GM19043 (cell line): ENCODE measurements around the gene AHRR.
"Not testable (repeated sequence)": the region's sequence is repeated elsewhere in the genome, so short reads cannot be mapped to it uniquely, and the experiment has no call there.

Experiments
- ATAC-seq: cut with Tn5 transposase; IDR thresholded peaks from one replicate; pipeline ENCODE4 v1.9.1; 2021; ENCODE audit warnings: low read depth; ENCODE audit not compliant: unreplicated experiment

The AHRR gene

GRCh38 chr5:362978-363765, 41.7 kb downstream of the AHRR start:
- ATAC-seq, result no peak

GRCh38 chr5:364497-364896, 43.0 kb downstream of the AHRR start:
- no peak for ATAC-seq

- no peak for ATAC-seq
These were observed 45.2 kb downstream of the AHRR start for GRCh38 chr5:366541-367357.

- ATAC-seq, result no peak
These were observed 46.0 kb downstream of the AHRR start for GRCh38 chr5:367358-368130.

- ATAC-seq, result no peak
These were observed 46.9 kb downstream of the AHRR start for GRCh38 chr5:368183-369084.

GRCh38 chr5:369151-369868, 47.8 kb downstream of the AHRR start:
- ATAC-seq, result no peak

GRCh38 chr5:369869-370236, 48.3 kb downstream of the AHRR start:
- not testable (repeated sequence) for ATAC-seq

GRCh38 chr5:370311-370958, 48.9 kb downstream of the AHRR start:
- no peak for ATAC-seq

- ATAC-seq, result no peak
These were observed 49.7 kb downstream of the AHRR start for GRCh38 chr5:370959-371810.

GRCh38 chr5:371811-372555, 50.5 kb downstream of the AHRR start:
- ATAC-seq, result no peak

- ATAC-seq, result no peak
These were observed 51.1 kb downstream of the AHRR start for GRCh38 chr5:372556-372995.

- ATAC-seq, result no peak
These were observed 51.6 kb downstream of the AHRR start for GRCh38 chr5:372996-373709.

GRCh38 chr5:373710-374602, 52.4 kb downstream of the AHRR start:
- ATAC-seq, result no peak

GRCh38 chr5:374631-375335, 53.3 kb downstream of the AHRR start:
- no peak for ATAC-seq

- ATAC-seq, result no peak
These were observed 53.9 kb downstream of the AHRR start for GRCh38 chr5:375336-375920.
